Naive thymus-derived CD8-positive, alpha-beta T cell (primary cell): ENCODE measurements around the gene CHMP5. TPM values are rescaled to one million over a fixed set of nuclear protein-coding genes. Genes with fewer than 3 reads are reported as not detected.
A peak's percentile ranks its signal among the peaks of the same experiment; 100 is the strongest.

Experiments
- ATAC-seq, 2 donors: fragments of 150-1000 bp; cut with Tn5 transposase in 1 of 2; sonication (Bioruptor Pico), chemical (Tn5 transposase) in 1 of 2; 1 replicate in 1 of 2; 2 replicates in 1 of 2; pipeline ENCODE4 v1.10.0; 2021; ENCODE audit warnings: mild to moderate bottlenecking in 2 of 2, moderate library complexity in 2 of 2
- POLR2A ChIA-PET: fragments of 350-600 bp; sonication (Branson Sonifier 250); formaldehyde crosslinking; loops from one replicate; lab custom pipeline; 2021; ENCODE audit warnings: antibody characterized with exemption; lab: Charles Lee
- DNase-seq, 10 donors: peaks; one replicate each; pipeline versions ENCODE4 v3.0.0 to v3.0.0-alpha.2; 2020 to 2022
- H3K27ac Mint-ChIP-seq, 10 donors: one replicate each; pipeline ENCODE4 v1.8.0; 2020 to 2022; ENCODE audit warnings: mild to moderate bottlenecking in 10 of 10, mixed read lengths in 10 of 10, moderate library complexity in 4 of 10, inconsistent platforms in 1 of 10
- H3K27me3 Mint-ChIP-seq, 5 donors: one replicate each; pipeline ENCODE4 v1.8.0; 2021 to 2022; ENCODE audit warnings: mixed read lengths in 5 of 5
- H3K36me3 Mint-ChIP-seq, 3 donors: one replicate each; pipeline ENCODE4 v1.8.0; 2020 to 2022; ENCODE audit warnings: mixed read lengths in 3 of 3, mild to moderate bottlenecking in 2 of 3, inconsistent platforms in 1 of 3
- H3K4me1 Mint-ChIP-seq, 4 donors: one replicate each; pipeline ENCODE4 v1.8.0; 2021 to 2022; ENCODE audit warnings: mixed read lengths in 4 of 4
- H3K4me3 Mint-ChIP-seq, 10 donors: one replicate each; pipeline ENCODE4 v1.8.0; 2020 to 2022; ENCODE audit warnings: mild to moderate bottlenecking in 10 of 10, mixed read lengths in 10 of 10, moderate library complexity in 6 of 10, inconsistent platforms in 1 of 10
- H3K9me3 Mint-ChIP-seq, 9 donors: one replicate each; pipeline ENCODE4 v1.8.0; 2020 to 2022; ENCODE audit warnings: mixed read lengths in 9 of 9, mild to moderate bottlenecking in 3 of 9, inconsistent platforms in 1 of 9, moderate library complexity in 1 of 9
- polyA plus RNA-seq, 3 donors: library from polyadenylated mRNA; unstranded; fragments of 300-500 nt; fragmentation: Illumina TruSeq; gene quantifications; one replicate each; pipeline ENCODE4 v1.2.3, GENCODE V29; 2021
- total RNA-seq, 8 experiments: library from RNA in 2 of 8; stranded (reverse) in 2 of 8; gene quantifications; one replicate each; pipeline ENCODE4 v1.2.3 and lab custom pipeline; 2021 to 2026

The CHMP5 gene
- total and polyA plus RNA-seq, 5 experiments from 2014 or later = 30.4 to 40.0 (median 38.7) TPM

DNA sequence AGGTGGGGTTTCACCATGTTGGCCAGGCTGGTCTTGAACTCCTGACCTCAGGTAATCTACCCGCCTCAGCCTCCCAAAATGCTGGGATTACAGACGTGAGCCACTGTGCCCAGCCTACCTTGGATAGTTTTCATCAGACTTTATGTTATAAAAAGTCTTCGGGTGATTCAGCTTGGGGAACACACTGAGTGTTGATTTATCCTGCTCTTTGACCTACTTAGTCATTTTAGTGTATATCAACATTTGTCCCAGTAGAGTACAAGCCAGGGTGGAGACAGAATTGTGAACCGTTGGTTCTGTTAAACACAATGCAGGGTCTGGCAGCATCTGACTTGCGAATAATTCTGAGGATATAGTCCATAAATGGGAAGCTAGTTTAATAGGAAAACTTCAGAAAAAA lies 65.1 kb downstream of the CHMP5 start:
- Mint-ChIP-seq H3K27me3 (no peaks in the 10 kb centered on the region), H3K4me1 (peaks cover 0 to 4% (median 1%) of the 10 kb centered on the region in 4 donors), H3K9me3 (no peaks in the 10 kb centered on the region), H3K4me3 (no peak overlapping the region), H3K36me3 (peaks cover 20 to 88% (median 33%) of the 10 kb centered on the region in 3 donors), H3K27ac (peak overlapping the region in 3 of 10 donors; percentile 10 to 53 (median 11))
- POLR2A ChIA-PET = no interaction called here
- ATAC-seq = no peak
- DNase-seq = no peak

DNA sequence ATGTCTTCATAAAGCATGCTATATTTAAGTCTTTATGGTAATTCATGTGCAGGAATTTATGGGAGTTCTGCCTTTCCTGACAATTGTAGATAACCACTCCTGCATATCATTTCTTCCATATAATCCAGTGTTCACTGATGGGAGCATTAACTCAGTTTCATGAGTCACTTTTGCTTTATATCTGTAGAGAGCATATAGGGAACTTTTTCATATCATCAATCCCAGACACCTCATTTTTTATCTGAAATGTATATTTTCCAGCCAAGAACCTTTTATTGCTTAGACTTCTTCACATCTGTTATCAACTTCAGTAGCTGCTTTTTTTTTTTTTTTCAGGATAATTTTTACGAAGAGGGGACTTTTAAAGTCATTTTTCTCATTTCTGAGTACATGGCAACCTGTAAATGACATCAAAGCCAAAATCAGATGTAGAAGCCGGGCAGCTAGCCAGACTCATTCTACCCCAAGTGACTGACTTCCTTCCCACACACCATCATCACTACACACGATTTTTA lies 66.6 kb downstream of the CHMP5 start:
- H3K4me3 Mint-ChIP-seq = no peak overlapping the region
- DNase-seq (no peak), ATAC-seq (no peak)
- no peaks in the 10 kb centered on the region for H3K9me3 Mint-ChIP-seq
- POLR2A ChIA-PET = no interaction called here
- H3K27me3 Mint-ChIP-seq = no peaks in the 10 kb centered on the region
- H3K4me1 Mint-ChIP-seq = peaks cover 0 to 4% (median 1%) of the 10 kb centered on the region in 4 donors
- peaks cover 20 to 86% (median 32%) of the 10 kb centered on the region in 3 donors for H3K36me3 Mint-ChIP-seq
- peak overlapping the region in 2 of 10 donors; percentile 26 to 43 for H3K27ac Mint-ChIP-seq

Other genes starting within 250 kb of the CHMP5 start
- 10 to 100 TPM; 70.7 to 71.3 TPM for gene DNAJA1, start 239.8 kb upstream of the CHMP5 start, total RNA-seq
- gene DNAJA1, start 239.8 kb upstream of the CHMP5 start, polyA plus RNA-seq = 100 to 1,000 TPM in 1 of 3 donors, 10 to 100 TPM in 2; 62.8 to 101 (median 70.7) TPM
- gene SMU1, start 188.4 kb upstream of the CHMP5 start, total RNA-seq = 10 to 100 TPM; 29.5 to 30.9 TPM
- gene SMU1, start 188.4 kb upstream of the CHMP5 start, polyA plus RNA-seq = 10 to 100 TPM; 19.5 to 24.3 (median 23.7) TPM
- 10 to 100 TPM; 28.7 to 30.8 TPM for gene B4GALT1, start 97.7 kb upstream of the CHMP5 start, total RNA-seq
- gene B4GALT1, start 97.7 kb upstream of the CHMP5 start, polyA plus RNA-seq = 10 to 100 TPM; 15.1 to 24.2 (median 18.6) TPM
- gene SPINK4, start 24.9 kb upstream of the CHMP5 start, total RNA-seq = not detected
- gene SPINK4, start 24.9 kb upstream of the CHMP5 start, polyA plus RNA-seq = not detected
- 10 to 100 TPM; 55.9 to 64.6 TPM for gene BAG1, start 341 bp upstream of the CHMP5 start, total RNA-seq
- gene BAG1, start 341 bp upstream of the CHMP5 start, polyA plus RNA-seq = 10 to 100 TPM; 80.5 to 92.6 (median 86.8) TPM
- gene NFX1, start 25.5 kb downstream of the CHMP5 start, total RNA-seq = 10 to 100 TPM; 70.3 to 70.5 TPM
- gene NFX1, start 25.5 kb downstream of the CHMP5 start, polyA plus RNA-seq = 10 to 100 TPM; 22.8 to 42.7 (median 31.6) TPM
- under 1 TPM in 1 of 2 experiments, not detected in 1; 0.71 TPM for gene AQP7, start 137.5 kb downstream of the CHMP5 start, total RNA-seq
- gene AQP7, start 137.5 kb downstream of the CHMP5 start, polyA plus RNA-seq = under 1 TPM in 1 of 3 donors, not detected in 2; 0.17 TPM
- gene AQP3, start 182.5 kb downstream of the CHMP5 start, total RNA-seq = 10 to 100 TPM; 71.6 to 72.8 TPM
- gene AQP3, start 182.5 kb downstream of the CHMP5 start, polyA plus RNA-seq = 100 to 1,000 TPM; 124 to 166 (median 145) TPM
- gene NOL6, start 208.9 kb downstream of the CHMP5 start, total RNA-seq = 10 to 100 TPM; 42.7 to 47.2 TPM
- 10 to 100 TPM; 13.5 to 29.2 (median 19.3) TPM for gene NOL6, start 208.9 kb downstream of the CHMP5 start, polyA plus RNA-seq